ENCODE measurements around the gene SHC4.

- TF ChIP-seq CTCF (IDR thresholded peaks at IDR 0.05): no peak
- no peak for TF ChIP-seq EZH2phosphoT487 (IDR thresholded peaks at IDR 0.05)
- no peak for TF ChIP-seq EZH2 (IDR thresholded peaks at IDR 0.05)
These were observed 104.3 kb downstream of the SHC4 start for GRCh38 chr15:48859426-48859825.
